Glutamatergic neuron (in vitro differentiated cells): ENCODE measurements around the gene TRABD. TPM values are rescaled to one million over a fixed set of nuclear protein-coding genes. Genes with fewer than 3 reads are reported as not detected.

Experiments
- DNase-seq: peaks from one replicate; pipeline ENCODE4 v3.0.0; 2022
- H3K27ac Mint-ChIP-seq: one replicate; pipeline ENCODE4 v1.8.0; 2020; ENCODE audit warnings: mild to moderate bottlenecking, mixed read lengths, inconsistent platforms; ENCODE audit not compliant: unreplicated experiment
- H3K27me3 Mint-ChIP-seq: one replicate; pipeline ENCODE4 v1.8.0; 2020; ENCODE audit warnings: mild to moderate bottlenecking, moderate library complexity, mixed read lengths, inconsistent platforms; ENCODE audit not compliant: unreplicated experiment
- H3K36me3 Mint-ChIP-seq: one replicate; pipeline ENCODE4 v1.8.0; 2020; ENCODE audit warnings: mild to moderate bottlenecking, mixed read lengths, inconsistent platforms; ENCODE audit not compliant: unreplicated experiment
- H3K4me1 Mint-ChIP-seq: one replicate; pipeline ENCODE4 v1.8.0; 2020; ENCODE audit warnings: mild to moderate bottlenecking, low read depth, mixed read lengths, inconsistent platforms; ENCODE audit not compliant: unreplicated experiment
- H3K4me3 Mint-ChIP-seq: one replicate; pipeline ENCODE4 v1.8.0; 2020; ENCODE audit warnings: mild to moderate bottlenecking, mixed read lengths, inconsistent platforms; ENCODE audit not compliant: unreplicated experiment
- H3K9me3 Mint-ChIP-seq: one replicate; pipeline ENCODE4 v1.8.0; 2020; ENCODE audit warnings: mild to moderate bottlenecking, moderate library complexity, mixed read lengths, inconsistent platforms; ENCODE audit not compliant: unreplicated experiment
- total RNA-seq: library from RNA; stranded (reverse); fragmentation: NEBNext Ultra II Directional; extraction: Animal tissue kit (Norgen Biotek cat#: 25700); gene quantifications from one replicate; pipeline ENCODE4 v1.2.1, GENCODE V29; 2021; ENCODE audit not compliant: unreplicated experiment
- TF ChIP-seq, protein P1 (sequence below): fragments of 200-600 bp; sonication (generic); IDR thresholded peaks from one replicate; pipeline ENCODE4 v1.5.0; 2021; ENCODE audit not compliant: partially characterized antibody, unreplicated experiment

TRABD gene
- total RNA-seq, 1 donor from 2014 or later = 31.3 TPM

GRCh38 chr22:50213263-50213662, 27.6 kb downstream of the TRABD start:
- Mint-ChIP-seq H3K4me3 (peak overlapping the region; percentile 30), H3K27me3 (peaks cover 20% of the 10 kb centered on the region), H3K36me3 (peaks cover 22% of the 10 kb centered on the region), H3K4me1 (peaks cover 3% of the 10 kb centered on the region), H3K9me3 (peaks cover 10% of the 10 kb centered on the region), H3K27ac (no peak overlapping the region)
- TF ChIP-seq, protein P1, sequence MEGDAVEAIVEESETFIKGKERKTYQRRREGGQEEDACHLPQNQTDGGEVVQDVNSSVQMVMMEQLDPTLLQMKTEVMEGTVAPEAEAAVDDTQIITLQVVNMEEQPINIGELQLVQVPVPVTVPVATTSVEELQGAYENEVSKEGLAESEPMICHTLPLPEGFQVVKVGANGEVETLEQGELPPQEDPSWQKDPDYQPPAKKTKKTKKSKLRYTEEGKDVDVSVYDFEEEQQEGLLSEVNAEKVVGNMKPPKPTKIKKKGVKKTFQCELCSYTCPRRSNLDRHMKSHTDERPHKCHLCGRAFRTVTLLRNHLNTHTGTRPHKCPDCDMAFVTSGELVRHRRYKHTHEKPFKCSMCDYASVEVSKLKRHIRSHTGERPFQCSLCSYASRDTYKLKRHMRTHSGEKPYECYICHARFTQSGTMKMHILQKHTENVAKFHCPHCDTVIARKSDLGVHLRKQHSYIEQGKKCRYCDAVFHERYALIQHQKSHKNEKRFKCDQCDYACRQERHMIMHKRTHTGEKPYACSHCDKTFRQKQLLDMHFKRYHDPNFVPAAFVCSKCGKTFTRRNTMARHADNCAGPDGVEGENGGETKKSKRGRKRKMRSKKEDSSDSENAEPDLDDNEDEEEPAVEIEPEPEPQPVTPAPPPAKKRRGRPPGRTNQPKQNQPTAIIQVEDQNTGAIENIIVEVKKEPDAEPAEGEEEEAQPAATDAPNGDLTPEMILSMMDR = no peak
- no peak for DNase-seq

- H3K4me3 Mint-ChIP-seq = no peak overlapping the region
- peaks cover 18% of the 10 kb centered on the region for H3K36me3 Mint-ChIP-seq
- no peaks in the 10 kb centered on the region for H3K4me1 Mint-ChIP-seq
- peaks cover 10% of the 10 kb centered on the region for H3K9me3 Mint-ChIP-seq
- peaks cover 20% of the 10 kb centered on the region for H3K27me3 Mint-ChIP-seq
- TF ChIP-seq, protein P1 = no peak
- no peak overlapping the region for H3K27ac Mint-ChIP-seq
- DNase-seq = no peak
Measured at GRCh38 chr22:50215297-50216054, 29.8 kb downstream of the TRABD start.

DNA sequence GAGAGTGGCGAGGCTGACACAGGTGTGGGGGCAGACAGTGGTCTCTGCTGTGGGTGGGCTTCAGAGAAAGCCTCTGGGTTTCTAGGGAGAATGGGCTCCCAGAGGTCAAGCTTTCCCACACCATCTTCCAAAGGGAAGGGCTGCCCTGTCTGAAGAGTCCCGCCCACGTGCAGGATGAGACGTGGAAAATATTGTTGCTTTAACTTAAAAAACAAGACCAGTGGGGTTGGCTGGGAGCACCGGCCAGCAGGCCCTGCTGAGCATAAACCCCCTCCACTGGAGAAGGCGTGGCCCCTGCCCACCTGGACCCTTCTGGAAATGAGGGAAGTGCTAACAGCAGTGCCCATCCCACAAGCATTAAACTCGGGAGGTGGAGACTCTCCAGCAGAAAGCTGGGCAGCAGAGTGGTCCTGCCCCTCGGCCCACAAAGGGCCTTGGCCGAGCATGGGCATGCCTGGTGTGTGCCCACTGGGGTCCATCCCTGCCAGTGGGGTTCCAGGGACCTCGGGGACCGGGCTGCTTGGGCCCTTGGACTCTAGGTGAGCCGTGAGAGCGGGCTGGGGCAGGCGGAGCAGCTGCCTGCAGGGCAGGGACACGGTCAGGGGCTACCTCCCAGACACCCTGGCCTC, 30.5 kb downstream of the TRABD start:
- Mint-ChIP-seq H3K9me3 (peaks cover 13% of the 10 kb centered on the region), H3K27ac (no peak overlapping the region), H3K36me3 (peaks cover 18% of the 10 kb centered on the region), H3K27me3 (peaks cover 20% of the 10 kb centered on the region), H3K4me1 (no peaks in the 10 kb centered on the region), H3K4me3 (no peak overlapping the region)
- no peak for DNase-seq
- TF ChIP-seq, protein P1 = no peak

- peak; percentile 16 for DNase-seq
- Mint-ChIP-seq H3K4me3 (no peak overlapping the region), H3K9me3 (peaks cover 13% of the 10 kb centered on the region), H3K27ac (no peak overlapping the region), H3K4me1 (no peaks in the 10 kb centered on the region), H3K36me3 (peaks cover 18% of the 10 kb centered on the region), H3K27me3 (peaks cover 17% of the 10 kb centered on the region)
- TF ChIP-seq, protein P1 = no peak
Measured at GRCh38 chr22:50216684-50217520, 31.2 kb downstream of the TRABD start.
